NCI-H2196 treated with DMSO at 0.1 percent for 48 hours (cell line): ENCODE results near the gene DCANP1.
A peak's percentile ranks its signal among the peaks of the same experiment; 100 is the strongest.
"Not testable (repeated sequence)": the region's sequence is repeated elsewhere in the genome, so short reads cannot be mapped to it uniquely, and the experiment has no call there.

Source experiments
- DNase-seq: peaks from one replicate; lab custom pipeline; 2025; ENCODE audit not compliant: unreplicated experiment; lab: John Stamatoyannopoulos, UW

DCANP1 gene

GRCh38 chr5:135447298-135447929, at the start of gene DCANP1:
Gene DCANP1, minus strand, starts transcription at chr5:135447348. Its CDS starts 240 bp downstream, at chr5:135447108.
- DNase-seq: no peak

DNA sequence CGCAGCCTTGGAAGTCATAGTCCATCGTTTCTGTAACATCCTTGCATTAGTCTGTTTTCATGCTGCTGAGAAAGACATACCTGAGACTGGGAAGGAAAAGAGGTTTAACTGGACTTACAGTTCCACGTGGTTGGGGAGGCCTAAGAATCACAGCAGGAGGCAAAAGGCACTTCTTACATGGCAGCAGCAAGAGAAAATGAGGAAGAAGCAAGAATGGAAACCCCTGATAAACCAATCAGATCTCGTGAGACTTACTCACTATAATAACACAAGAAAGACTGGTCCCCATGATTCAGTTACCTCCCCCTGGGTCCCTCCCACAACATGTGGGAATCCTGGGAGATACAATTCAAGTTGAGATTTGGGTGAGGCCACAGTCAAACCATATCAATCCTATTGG, 48.4 kb upstream of the DCANP1 start:
- not testable (repeated sequence) for DNase-seq

DNA sequence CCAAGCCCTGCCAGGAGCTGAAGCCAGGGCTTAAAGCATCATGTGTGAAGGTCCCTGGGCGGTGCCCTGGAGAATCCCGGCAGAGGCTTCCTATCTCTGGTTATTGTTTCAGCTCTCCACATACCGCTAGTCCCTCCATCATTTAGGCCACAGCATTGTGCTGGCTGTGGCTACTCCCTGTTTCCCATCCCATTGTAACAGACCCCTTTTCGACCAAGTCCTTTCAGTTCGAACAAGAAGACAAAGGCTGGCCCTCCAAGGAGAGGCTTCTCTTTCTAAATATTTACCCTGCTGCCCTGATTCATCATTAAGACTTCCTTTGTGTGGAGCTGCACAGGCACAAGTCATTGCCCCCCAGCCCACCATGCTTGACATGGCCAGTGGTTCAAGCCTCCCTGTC, 47.0 kb upstream of the DCANP1 start:
- DNase-seq: no peak

DNA sequence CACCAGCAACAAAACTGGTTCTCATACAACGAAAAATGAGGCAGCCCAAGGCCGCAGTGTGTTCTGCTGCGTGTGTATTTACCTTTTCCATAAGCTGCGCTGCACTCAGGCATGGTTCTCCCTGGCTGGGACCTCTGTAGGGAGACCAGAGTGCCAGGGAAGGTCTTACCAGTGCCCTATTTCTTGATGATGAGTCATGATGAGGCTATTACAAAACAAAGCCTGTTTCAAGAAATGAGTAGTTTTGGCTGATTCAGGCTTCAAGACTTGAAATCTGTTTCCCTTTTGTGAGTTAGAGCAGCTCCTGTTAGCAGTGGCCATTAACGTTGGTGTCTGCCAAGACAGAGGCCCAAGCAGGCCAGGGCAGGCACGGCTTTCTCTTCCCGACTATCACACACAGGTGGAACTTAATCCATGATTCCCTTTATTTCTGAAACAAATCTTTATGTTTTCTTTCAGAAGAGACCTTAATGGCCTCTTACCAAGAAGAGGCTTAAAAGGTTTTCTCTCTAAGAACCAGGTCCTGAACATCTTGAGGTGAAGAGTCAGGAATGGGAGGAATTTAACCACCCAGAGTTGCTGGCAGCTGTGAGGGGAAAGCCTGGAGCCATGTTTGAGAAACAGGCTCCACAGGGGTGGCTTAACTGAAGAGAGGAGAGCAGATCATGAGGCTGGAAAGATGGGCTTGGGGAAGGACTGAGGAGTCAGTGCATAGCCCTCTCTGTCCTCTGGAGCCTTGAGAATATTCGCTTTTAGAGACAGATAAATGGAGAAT, 46.4 kb upstream of the DCANP1 start:
- no peak for DNase-seq

DNA sequence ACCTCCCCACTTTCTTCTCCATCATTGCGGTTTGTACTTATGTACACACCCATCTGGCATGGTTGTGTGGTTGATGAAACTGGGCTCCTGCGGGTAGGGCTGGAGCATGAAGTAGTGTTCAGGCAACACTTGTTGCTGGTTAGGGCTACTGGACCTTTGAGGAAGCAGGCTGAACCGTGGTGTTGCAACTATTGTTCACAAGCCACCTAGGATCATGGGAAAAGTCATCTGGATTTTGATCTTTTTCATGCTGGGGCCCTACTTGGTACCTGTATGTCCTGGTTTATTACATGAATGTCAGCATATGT, 45.1 kb upstream of the DCANP1 start:
- DNase-seq: no peak

DNA sequence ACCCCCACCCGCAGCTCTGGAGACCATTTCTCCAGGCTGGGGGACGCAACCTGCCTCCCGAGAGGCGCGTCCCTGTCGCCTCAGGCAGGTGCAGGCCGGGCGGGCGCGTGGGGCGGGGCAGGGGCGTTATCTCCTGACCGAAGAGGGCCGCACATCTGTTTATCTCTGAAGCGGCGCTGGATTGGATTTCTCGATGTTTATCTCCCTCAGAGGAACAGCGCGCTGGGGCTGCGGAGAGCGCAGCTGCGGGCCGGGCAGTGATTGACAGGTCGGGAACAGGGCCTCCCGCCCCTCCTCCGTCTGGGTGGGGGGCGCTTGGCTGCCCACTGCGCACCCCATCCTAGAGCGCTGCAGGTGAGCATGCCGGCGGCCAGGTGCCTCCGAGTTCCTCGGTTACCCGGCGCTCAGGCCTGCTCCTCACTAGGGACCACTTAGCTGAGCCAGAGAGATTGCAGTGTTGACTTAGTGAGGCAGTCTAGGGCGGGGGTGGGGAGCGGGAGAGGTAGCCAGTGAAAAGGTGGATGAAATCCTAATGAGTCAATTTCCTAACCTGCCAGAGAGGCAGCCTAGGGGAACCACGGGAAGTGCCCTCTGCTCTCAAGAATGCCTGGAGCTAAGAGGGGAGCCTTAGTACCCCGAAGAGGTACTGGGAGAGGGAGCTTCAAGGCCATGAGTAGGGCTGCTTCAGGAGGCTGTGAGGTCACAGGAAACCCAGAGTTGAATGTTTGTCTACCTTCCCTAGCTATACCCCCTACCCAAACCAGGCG, 44.6 kb upstream of the DCANP1 start:
- DNase-seq: peak; percentile 51

DNA sequence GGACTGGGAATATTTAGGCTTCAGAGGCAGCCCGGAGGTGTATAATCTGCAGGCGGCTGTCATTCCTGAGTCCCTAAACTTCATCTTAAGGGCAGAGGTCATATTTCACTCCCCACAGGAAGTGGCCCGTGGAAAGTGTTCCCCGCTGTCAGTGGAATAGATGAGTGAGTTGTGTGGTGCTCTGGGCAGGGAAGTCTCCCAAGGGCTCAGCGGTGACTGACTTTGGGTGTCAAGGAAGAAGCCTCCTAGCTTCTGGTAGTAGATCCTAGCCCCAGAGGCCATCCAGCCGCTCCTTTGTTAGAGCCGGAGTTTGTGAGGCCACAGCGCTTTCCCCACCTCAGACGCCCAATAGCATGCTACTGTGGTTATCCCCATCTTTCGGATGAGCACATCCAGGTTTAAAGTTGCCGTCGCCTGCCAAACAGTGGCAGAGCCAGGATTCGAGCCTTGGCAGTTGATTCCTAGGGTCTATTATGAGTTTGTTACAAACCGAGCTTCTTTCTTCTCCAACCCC, 43.9 kb upstream of the DCANP1 start:
- DNase-seq: no peak

- DNase-seq: no peak
Observed at GRCh38 chr5:135490245-135491037, 43.3 kb upstream of the DCANP1 start.

- DNase-seq: no peak
Observed at GRCh38 chr5:135489466-135490244, 42.5 kb upstream of the DCANP1 start.

DNA sequence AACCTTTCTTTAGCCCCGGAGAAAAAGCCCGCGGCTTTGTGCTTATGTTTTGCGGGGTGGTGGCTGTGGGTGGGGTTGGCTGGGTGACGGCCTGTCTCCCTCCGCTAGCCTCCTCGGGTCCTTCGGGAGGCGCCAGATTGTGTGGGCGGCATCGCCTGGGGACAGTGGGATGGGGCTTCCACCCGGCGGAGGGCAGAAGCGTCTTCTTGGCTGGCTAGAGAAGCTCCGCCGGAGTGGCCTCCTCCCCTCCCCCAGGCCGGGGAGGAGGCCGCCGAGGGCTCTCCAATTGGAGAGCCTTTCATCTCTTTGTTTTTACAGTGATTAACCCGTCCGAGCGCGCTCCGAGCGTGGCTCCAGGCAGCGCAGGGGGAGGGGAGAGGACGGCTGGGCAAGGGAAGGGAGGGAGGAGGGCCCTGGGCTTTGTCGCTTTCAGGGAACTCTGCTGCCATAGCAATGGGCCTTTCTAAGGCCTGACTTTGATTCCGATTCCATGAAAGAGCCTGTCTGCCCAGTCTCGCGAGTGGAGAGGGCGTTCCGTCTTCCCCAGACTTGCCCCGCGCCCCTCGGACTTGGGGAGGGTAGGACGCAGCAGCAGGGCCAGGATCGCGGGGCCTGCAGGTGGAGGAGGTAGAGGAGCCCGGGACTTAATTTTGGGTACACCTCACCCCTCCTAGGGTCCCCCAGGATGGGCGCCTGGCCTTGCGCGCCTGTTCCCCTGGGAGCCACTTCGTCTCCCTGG, 41.7 kb upstream of the DCANP1 start:
- no peak for DNase-seq

- DNase-seq: no peak
Observed at GRCh38 chr5:135487839-135488514, 40.8 kb upstream of the DCANP1 start.

DNA sequence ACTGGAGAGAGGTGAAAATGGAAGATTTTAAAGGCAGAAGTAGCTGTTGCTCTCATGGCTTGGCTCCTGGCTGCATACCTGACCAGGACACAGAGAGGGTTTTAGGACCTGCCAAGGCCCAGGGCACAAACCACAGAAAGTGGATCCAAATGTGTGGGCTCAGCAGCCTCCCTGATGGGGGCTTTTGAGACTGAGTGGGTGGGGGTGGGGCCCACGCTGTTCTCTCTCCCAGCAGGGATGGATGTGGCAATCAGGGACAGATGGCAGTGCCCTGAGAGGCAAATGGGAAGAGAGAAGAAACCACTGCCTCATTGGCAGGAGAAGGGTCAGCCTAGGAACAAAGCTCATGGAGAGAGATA, 39.9 kb upstream of the DCANP1 start:
- no peak for DNase-seq

GRCh38 chr5:135486131-135487036, 39.2 kb upstream of the DCANP1 start:
- no peak for DNase-seq

- DNase-seq: no peak
Observed at GRCh38 chr5:135484674-135485086, 37.5 kb upstream of the DCANP1 start.

GRCh38 chr5:135483254-135483653, 36.1 kb upstream of the DCANP1 start:
- DNase-seq: no peak

GRCh38 chr5:135482381-135482933, 35.3 kb upstream of the DCANP1 start:
- DNase-seq: no peak

GRCh38 chr5:135481909-135482311, 34.8 kb upstream of the DCANP1 start:
- DNase-seq: no peak

- DNase-seq: no peak
Observed at GRCh38 chr5:135481387-135481786, 34.2 kb upstream of the DCANP1 start.
